Panc1 (cell line): ENCODE measurements around the gene NUP43.

Experiments
- CTCF ChIP-seq: fragments of 450-650 bp; IDR thresholded peaks from 2 replicates; pipeline ENCODE4 v1.5.1; 2017; ENCODE audit warnings: mild to moderate bottlenecking
- POLR2AphosphoS5 ChIP-seq: IDR thresholded peaks from 2 replicates; pipeline ENCODE4 v1.6.1; 2012; ENCODE audit warnings: mild to moderate bottlenecking, low read depth, low read length, moderate library complexity
- REST ChIP-seq, 2 experiments: IDR thresholded peaks; 2 replicates each; pipeline ENCODE4 v1.6.1; 2011 to 2012; ENCODE audit warnings: low read depth in 2 of 2, control low read depth in 1 of 2, low read length in 1 of 2, mild to moderate bottlenecking in 1 of 2, moderate library complexity in 1 of 2; ENCODE audit not compliant: insufficient read depth in 1 of 2
- TCF7L2 ChIP-seq: IDR thresholded peaks from 2 replicates; pipeline ENCODE4 v1.6.1; 2011; ENCODE audit warnings: mild to moderate bottlenecking, low read depth, low read length, inconsistent platforms

GRCh38 chr6:149755300-149756260 lies 9.3 kb upstream of the NUP43 start:
- TF ChIP-seq POLR2AphosphoS5 (no peak), CTCF (no peak), REST (IDR thresholded peaks at IDR 0.05; ENCODE audit: insufficient read depth in 1 of 2, low read depth in 2 of 2, low read length in 1 of 2) (no peak), TCF7L2 (no peak)
